Naive B cell (primary cell): Measurements from ENCODE around the gene SBF1. TPM values are rescaled to one million over a fixed set of nuclear protein-coding genes. Genes with fewer than 3 reads are reported as not detected.
"Not testable (repeated sequence)": the region's sequence is repeated elsewhere in the genome, so short reads cannot be mapped to it uniquely, and the experiment has no call there.

Source experiments
- ATAC-seq, 2 donors: fragments of 150-1000 bp; cut with Tn5 transposase; 2 replicates each; pipeline ENCODE4 v1.10.0; 2021; ENCODE audit warnings: low read depth in 2 of 2, mild to moderate bottlenecking in 2 of 2, moderate library complexity in 2 of 2
- DNase-seq: peaks from one replicate; pipeline ENCODE4 v3.0.0; 2022
- H3K27ac Mint-ChIP-seq, 6 donors: one replicate each; pipeline ENCODE4 v1.8.0; 2020 to 2022; ENCODE audit warnings: mild to moderate bottlenecking in 6 of 6, mixed read lengths in 6 of 6, moderate library complexity in 5 of 6, inconsistent platforms in 2 of 6
- H3K27me3 Mint-ChIP-seq, 3 donors: one replicate each; pipeline ENCODE4 v1.8.0; 2021 to 2022; ENCODE audit warnings: mixed read lengths in 3 of 3, mild to moderate bottlenecking in 1 of 3
- H3K36me3 Mint-ChIP-seq, 2 donors: one replicate each; pipeline ENCODE4 v1.8.0; 2020 to 2022; ENCODE audit warnings: mixed read lengths in 2 of 2, inconsistent platforms in 1 of 2, mild to moderate bottlenecking in 1 of 2
- H3K4me1 Mint-ChIP-seq, 3 donors: one replicate each; pipeline ENCODE4 v1.8.0; 2020 to 2022; ENCODE audit warnings: mixed read lengths in 3 of 3, inconsistent platforms in 1 of 3, mild to moderate bottlenecking in 1 of 3, moderate library complexity in 1 of 3
- H3K4me3 Mint-ChIP-seq, 8 donors: one replicate each; pipeline ENCODE4 v1.8.0; 2020 to 2022; ENCODE audit warnings: mild to moderate bottlenecking in 8 of 8, mixed read lengths in 8 of 8, moderate library complexity in 8 of 8, inconsistent platforms in 2 of 8
- H3K9me3 Mint-ChIP-seq, 7 donors: one replicate each; pipeline ENCODE4 v1.8.0; 2020 to 2022; ENCODE audit warnings: mixed read lengths in 7 of 7, mild to moderate bottlenecking in 5 of 7, inconsistent platforms in 2 of 7, moderate library complexity in 1 of 7
- polyA plus RNA-seq, 6 donors: library from polyadenylated mRNA; unstranded; fragments of 300-500 nt; fragmentation: Illumina TruSeq; gene quantifications; one replicate each; pipeline ENCODE4 v1.2.3, GENCODE V29; 2021; ENCODE audit warnings: low read depth in 6 of 6

Gene SBF1
- polyA plus RNA-seq, 6 donors from 2014 or later = 6.9 to 26.6 (median 11.4) TPM

- H3K27ac Mint-ChIP-seq = peak overlapping the region in 1 of 6 donors; percentile 34
- no peaks in the 10 kb centered on the region for H3K27me3 Mint-ChIP-seq
- DNase-seq (no peak), ATAC-seq (no peak)
- peaks cover 0 to 7% of the 10 kb centered on the region in 2 donors for H3K36me3 Mint-ChIP-seq
- H3K9me3 Mint-ChIP-seq = no peaks in the 10 kb centered on the region
- no peak overlapping the region for H3K4me3 Mint-ChIP-seq
- peaks cover 0 to 4% (median 3%) of the 10 kb centered on the region in 3 donors for H3K4me1 Mint-ChIP-seq
These were observed 35.4 kb downstream of the SBF1 start for GRCh38 chr22:50439314-50439870.

GRCh38 chr22:50438305-50439275 lies 36.2 kb downstream of the SBF1 start:
- DNase-seq (no peak), ATAC-seq (no peak)
- H3K27me3 Mint-ChIP-seq = no peaks in the 10 kb centered on the region
- H3K9me3 Mint-ChIP-seq = no peaks in the 10 kb centered on the region
- H3K4me1 Mint-ChIP-seq = peaks cover 0 to 4% (median 3%) of the 10 kb centered on the region in 3 donors
- no peak overlapping the region for H3K4me3 Mint-ChIP-seq
- peaks cover 0 to 7% of the 10 kb centered on the region in 2 donors for H3K36me3 Mint-ChIP-seq
- peak overlapping the region in 3 of 6 donors; percentile 16 to 50 (median 39) for H3K27ac Mint-ChIP-seq

- no peaks in the 10 kb centered on the region for H3K9me3 Mint-ChIP-seq
- H3K27me3 Mint-ChIP-seq = no peaks in the 10 kb centered on the region
- no peak overlapping the region for H3K27ac Mint-ChIP-seq
- H3K4me1 Mint-ChIP-seq = peaks cover 0 to 4% (median 0%) of the 10 kb centered on the region in 3 donors
- no peak for ATAC-seq
- no peak overlapping the region for H3K4me3 Mint-ChIP-seq
- H3K36me3 Mint-ChIP-seq = peaks cover 0 to 7% of the 10 kb centered on the region in 2 donors
- no peak for DNase-seq
These were observed 37.1 kb downstream of the SBF1 start for GRCh38 chr22:50437511-50438304.

GRCh38 chr22:50436841-50437341 lies 37.9 kb downstream of the SBF1 start:
- H3K4me3 Mint-ChIP-seq = no peak overlapping the region
- no peaks in the 10 kb centered on the region for H3K27me3 Mint-ChIP-seq
- DNase-seq (no peak), ATAC-seq (no peak)
- H3K9me3 Mint-ChIP-seq = no peaks in the 10 kb centered on the region
- peak overlapping the region in 1 of 6 donors; percentile 47 for H3K27ac Mint-ChIP-seq
- H3K4me1 Mint-ChIP-seq = peaks cover 0 to 4% (median 0%) of the 10 kb centered on the region in 3 donors
- peaks cover 0 to 9% of the 10 kb centered on the region in 2 donors for H3K36me3 Mint-ChIP-seq

GRCh38 chr22:50436015-50436830 lies 38.6 kb downstream of the SBF1 start:
- Mint-ChIP-seq H3K27me3 (no peaks in the 10 kb centered on the region), H3K27ac (no peak overlapping the region), H3K4me1 (peaks cover 0 to 5% (median 0%) of the 10 kb centered on the region in 3 donors), H3K4me3 (no peak overlapping the region), H3K36me3 (peaks cover 0 to 15% of the 10 kb centered on the region in 2 donors), H3K9me3 (no peaks in the 10 kb centered on the region)
- no peak for ATAC-seq
- DNase-seq = no peak

- H3K4me1 Mint-ChIP-seq = peaks cover 0 to 5% (median 0%) of the 10 kb centered on the region in 3 donors
- H3K27ac Mint-ChIP-seq = peak overlapping the region in 1 of 6 donors; percentile 8
- H3K27me3 Mint-ChIP-seq = no peaks in the 10 kb centered on the region
- H3K4me3 Mint-ChIP-seq = no peak overlapping the region
- H3K36me3 Mint-ChIP-seq = peaks cover 0 to 16% of the 10 kb centered on the region in 2 donors
- no peak for DNase-seq
- ATAC-seq = no peak
- no peaks in the 10 kb centered on the region for H3K9me3 Mint-ChIP-seq
These were observed 39.4 kb downstream of the SBF1 start for GRCh38 chr22:50435291-50436014.

GRCh38 chr22:50434849-50435248 lies 40.0 kb downstream of the SBF1 start:
- Mint-ChIP-seq H3K4me3 (no peak overlapping the region), H3K27me3 (no peaks in the 10 kb centered on the region), H3K9me3 (no peaks in the 10 kb centered on the region), H3K4me1 (peaks cover 0 to 5% (median 0%) of the 10 kb centered on the region in 3 donors), H3K27ac (peak overlapping the region in 2 of 6 donors; percentile 8 to 64), H3K36me3 (peaks cover 0 to 16% of the 10 kb centered on the region in 2 donors)
- ATAC-seq (no peak), DNase-seq (no peak)

GRCh38 chr22:50432877-50433510 lies 41.8 kb downstream of the SBF1 start:
- not testable (repeated sequence) for DNase-seq, ATAC-seq, H3K4me1 Mint-ChIP-seq, H3K27me3 Mint-ChIP-seq, H3K27ac Mint-ChIP-seq, H3K4me3 Mint-ChIP-seq, H3K9me3 Mint-ChIP-seq
- H3K36me3 Mint-ChIP-seq = peaks cover 10 to 16% of the 10 kb centered on the region in 2 donors

GRCh38 chr22:50432131-50432876 lies 42.5 kb downstream of the SBF1 start:
- Mint-ChIP-seq H3K36me3 (peaks cover 10 to 16% of the 10 kb centered on the region in 2 donors), H3K4me3 (no peak overlapping the region), H3K9me3 (no peaks in the 10 kb centered on the region), H3K27ac (no peak overlapping the region), H3K27me3 (no peaks in the 10 kb centered on the region), H3K4me1 (peaks cover 0 to 5% (median 0%) of the 10 kb centered on the region in 3 donors)
- ATAC-seq = no peak
- no peak for DNase-seq

GRCh38 chr22:50425179-50425916 lies 49.5 kb downstream of the SBF1 start:
- H3K27ac Mint-ChIP-seq = peak overlapping the region in 2 of 6 donors; percentile 43 to 44
- no peaks in the 10 kb centered on the region for H3K9me3 Mint-ChIP-seq
- peaks cover 0 to 4% (median 0%) of the 10 kb centered on the region in 3 donors for H3K4me1 Mint-ChIP-seq
- H3K4me3 Mint-ChIP-seq = no peak overlapping the region
- peaks cover 15 to 21% of the 10 kb centered on the region in 2 donors for H3K36me3 Mint-ChIP-seq
- ATAC-seq (no peak), DNase-seq (no peak)
- H3K27me3 Mint-ChIP-seq = no peaks in the 10 kb centered on the region
